ENCODE results near the gene RERE.

DNA sequence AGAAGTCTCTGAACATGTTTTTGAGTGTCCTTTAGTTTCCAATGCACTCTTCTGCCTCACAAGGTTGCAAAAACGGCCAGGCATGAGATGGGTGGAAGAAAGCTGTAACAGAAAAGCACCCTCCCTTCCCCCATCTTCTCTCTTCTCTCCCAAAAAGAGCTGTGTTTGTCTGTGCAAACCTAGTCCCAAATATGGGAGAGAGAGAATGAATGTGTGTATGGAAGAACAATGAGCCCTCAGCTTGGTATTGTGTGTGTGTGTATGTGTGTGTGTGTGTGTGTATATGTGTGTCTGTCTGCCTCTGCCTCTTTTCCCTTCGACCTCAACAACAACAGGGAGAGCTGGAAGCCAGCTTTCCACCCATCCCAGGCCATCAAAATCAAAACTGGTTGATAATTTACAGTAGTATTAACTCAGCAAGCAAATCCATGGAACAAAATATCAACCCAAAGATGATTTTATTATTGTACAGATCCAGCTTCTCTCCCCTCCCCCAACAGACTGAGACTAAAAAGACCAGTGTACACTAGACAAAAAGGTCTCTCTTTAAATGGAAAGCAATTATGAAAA is 1.8 kb downstream of the RERE start:
- TF ChIP-seq, protein P1, sequence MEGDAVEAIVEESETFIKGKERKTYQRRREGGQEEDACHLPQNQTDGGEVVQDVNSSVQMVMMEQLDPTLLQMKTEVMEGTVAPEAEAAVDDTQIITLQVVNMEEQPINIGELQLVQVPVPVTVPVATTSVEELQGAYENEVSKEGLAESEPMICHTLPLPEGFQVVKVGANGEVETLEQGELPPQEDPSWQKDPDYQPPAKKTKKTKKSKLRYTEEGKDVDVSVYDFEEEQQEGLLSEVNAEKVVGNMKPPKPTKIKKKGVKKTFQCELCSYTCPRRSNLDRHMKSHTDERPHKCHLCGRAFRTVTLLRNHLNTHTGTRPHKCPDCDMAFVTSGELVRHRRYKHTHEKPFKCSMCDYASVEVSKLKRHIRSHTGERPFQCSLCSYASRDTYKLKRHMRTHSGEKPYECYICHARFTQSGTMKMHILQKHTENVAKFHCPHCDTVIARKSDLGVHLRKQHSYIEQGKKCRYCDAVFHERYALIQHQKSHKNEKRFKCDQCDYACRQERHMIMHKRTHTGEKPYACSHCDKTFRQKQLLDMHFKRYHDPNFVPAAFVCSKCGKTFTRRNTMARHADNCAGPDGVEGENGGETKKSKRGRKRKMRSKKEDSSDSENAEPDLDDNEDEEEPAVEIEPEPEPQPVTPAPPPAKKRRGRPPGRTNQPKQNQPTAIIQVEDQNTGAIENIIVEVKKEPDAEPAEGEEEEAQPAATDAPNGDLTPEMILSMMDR (conservative IDR thresholded peaks at IDR 0.05) = no peak
- TF ChIP-seq ZFX (IDR thresholded peaks at IDR 0.05) = no peak

Data from C4-2B (cell line).